Mesenchymal stem cell (in vitro differentiated cells and primary cell): ENCODE measurements around the gene DDA1.

Experiments used
- DNase-seq: peaks from one replicate; pipeline ENCODE4 v3.0.0-alpha.2; 2013
- H2AFZ ChIP-seq: one replicate; pipeline ENCODE4 v1.6.1; 2013; ENCODE audit warnings: low read depth, mild to moderate bottlenecking, control low read depth, inconsistent platforms, low read length, moderate library complexity
- H2AK5ac ChIP-seq: 2 replicates; pipeline ENCODE4 v1.6.1; 2013; ENCODE audit warnings: low read length, moderate library complexity, mild to moderate bottlenecking, inconsistent platforms; ENCODE audit not compliant: severe bottlenecking
- H2BK120ac ChIP-seq: one replicate; pipeline ENCODE4 v1.6.1; 2013; ENCODE audit warnings: low read depth, mild to moderate bottlenecking, inconsistent platforms, low read length, moderate library complexity
- H2BK12ac ChIP-seq, 2 experiments: one replicate each; pipeline ENCODE4 v1.6.1; 2013; ENCODE audit warnings: inconsistent platforms in 2 of 2, low read length in 2 of 2, mild to moderate bottlenecking in 2 of 2, moderate library complexity in 2 of 2, control low read depth in 1 of 2
- H2BK15ac ChIP-seq: one replicate; pipeline ENCODE4 v1.6.1; 2013; ENCODE audit warnings: mild to moderate bottlenecking, low read depth, inconsistent platforms; ENCODE audit not compliant: poor library complexity, severe bottlenecking
- H2BK5ac ChIP-seq: 2 replicates; pipeline ENCODE4 v1.6.1; 2013; ENCODE audit warnings: low read depth, mild to moderate bottlenecking, low read length, control low read depth, inconsistent platforms; ENCODE audit not compliant: poor library complexity, severe bottlenecking
- H3K14ac ChIP-seq, 2 experiments: one replicate each; pipeline ENCODE4 v1.6.1; 2013; ENCODE audit warnings: inconsistent platforms in 2 of 2, low read length in 2 of 2, control low read depth in 1 of 2, mild to moderate bottlenecking in 1 of 2, moderate library complexity in 1 of 2
- H3K18ac ChIP-seq, 2 experiments: one replicate each; pipeline ENCODE4 v1.6.1; 2013; ENCODE audit warnings: inconsistent platforms in 2 of 2, low read length in 2 of 2, control low read depth in 1 of 2, low read depth in 1 of 2, mild to moderate bottlenecking in 1 of 2
- H3K23ac ChIP-seq, 2 experiments: one replicate each; pipeline ENCODE4 v1.6.1; 2013; ENCODE audit warnings: inconsistent platforms in 2 of 2, low read length in 2 of 2, mild to moderate bottlenecking in 2 of 2, moderate library complexity in 2 of 2, control low read depth in 1 of 2
- H3K27ac ChIP-seq: 2 replicates; pipeline ENCODE4 v1.5.1; 2013; ENCODE audit warnings: mild to moderate bottlenecking, moderate library complexity, low read length, control low read depth, inconsistent platforms; ENCODE audit not compliant: poor library complexity, severe bottlenecking
- H3K27me3 ChIP-seq, 2 experiments: 2 replicates each; pipeline versions ENCODE4 v1.6.1 to v1.7.0; 2013; ENCODE audit warnings: low read length in 2 of 2, mild to moderate bottlenecking in 2 of 2, moderate library complexity in 2 of 2, control low read depth in 1 of 2, inconsistent platforms in 1 of 2; ENCODE audit not compliant: control insufficient read depth in 1 of 2, insufficient read depth in 1 of 2
- H3K36me3 ChIP-seq, 2 experiments: 2 replicates each; pipeline versions ENCODE4 v1.6.1 to v1.7.0; 2013; ENCODE audit warnings: low read length in 2 of 2, control low read depth in 1 of 2, inconsistent platforms in 1 of 2, low read depth in 1 of 2, mild to moderate bottlenecking in 1 of 2; ENCODE audit not compliant: insufficient read depth in 2 of 2, control insufficient read depth in 1 of 2
- H3K4ac ChIP-seq, 2 experiments: one replicate each; pipeline ENCODE4 v1.6.1; 2013; ENCODE audit warnings: inconsistent platforms in 2 of 2, low read length in 2 of 2, mild to moderate bottlenecking in 2 of 2, moderate library complexity in 2 of 2, control low read depth in 1 of 2, low read depth in 1 of 2
- H3K4me1 ChIP-seq: 2 replicates; pipeline ENCODE4 v1.6.1; 2013; ENCODE audit warnings: low read depth, low read length, control low read depth; ENCODE audit not compliant: control insufficient read depth, insufficient read depth
- H3K4me2 ChIP-seq: 2 replicates; pipeline ENCODE4 v1.6.1; 2013; ENCODE audit warnings: low read length, mild to moderate bottlenecking, inconsistent platforms; ENCODE audit not compliant: poor library complexity, severe bottlenecking
- H3K4me3 ChIP-seq, 2 experiments: 2 replicates each; pipeline versions ENCODE4 v1.5.1 to v1.7.0; 2013; ENCODE audit warnings: low read length in 2 of 2, mild to moderate bottlenecking in 2 of 2, control low read depth in 1 of 2, low read depth in 1 of 2; ENCODE audit not compliant: insufficient read depth in 1 of 2
- H3K79me1 ChIP-seq: replicated peaks from 2 replicates; pipeline ENCODE4 v1.6.1; 2013; ENCODE audit warnings: mild to moderate bottlenecking, control low read depth, low read length, inconsistent platforms; ENCODE audit not compliant: poor library complexity, severe bottlenecking
- H3K9ac ChIP-seq: 2 replicates; pipeline ENCODE4 v1.7.0; 2013; ENCODE audit warnings: mild to moderate bottlenecking, low read length, moderate library complexity
- H3K9me3 ChIP-seq: 2 replicates; pipeline ENCODE4 v1.7.0; 2013; ENCODE audit warnings: mild to moderate bottlenecking, low read length; ENCODE audit not compliant: control insufficient read depth
- H4K8ac ChIP-seq: one replicate; pipeline ENCODE4 v1.6.1; 2013; ENCODE audit warnings: inconsistent platforms, mild to moderate bottlenecking, low read length, moderate library complexity
- H4K91ac ChIP-seq: one replicate; pipeline ENCODE4 v1.6.1; 2013; ENCODE audit warnings: mild to moderate bottlenecking, low read length, inconsistent platforms
- WGBS: methylation state at CpG from one replicate; pipeline ENCODE4 v1.1.7; 2013; ENCODE audit warnings: mixed read lengths; 5-methylcytosine and 5-hydroxymethylcytosine counted together

DDA1 gene

GRCh38 chr19:17311455-17312188 is 2.3 kb downstream of the DDA1 start:
- H2BK120ac ChIP-seq, result no peak overlapping the region
- no peak overlapping the region for H2BK5ac ChIP-seq
- no peak overlapping the region for H2AFZ ChIP-seq

DNA sequence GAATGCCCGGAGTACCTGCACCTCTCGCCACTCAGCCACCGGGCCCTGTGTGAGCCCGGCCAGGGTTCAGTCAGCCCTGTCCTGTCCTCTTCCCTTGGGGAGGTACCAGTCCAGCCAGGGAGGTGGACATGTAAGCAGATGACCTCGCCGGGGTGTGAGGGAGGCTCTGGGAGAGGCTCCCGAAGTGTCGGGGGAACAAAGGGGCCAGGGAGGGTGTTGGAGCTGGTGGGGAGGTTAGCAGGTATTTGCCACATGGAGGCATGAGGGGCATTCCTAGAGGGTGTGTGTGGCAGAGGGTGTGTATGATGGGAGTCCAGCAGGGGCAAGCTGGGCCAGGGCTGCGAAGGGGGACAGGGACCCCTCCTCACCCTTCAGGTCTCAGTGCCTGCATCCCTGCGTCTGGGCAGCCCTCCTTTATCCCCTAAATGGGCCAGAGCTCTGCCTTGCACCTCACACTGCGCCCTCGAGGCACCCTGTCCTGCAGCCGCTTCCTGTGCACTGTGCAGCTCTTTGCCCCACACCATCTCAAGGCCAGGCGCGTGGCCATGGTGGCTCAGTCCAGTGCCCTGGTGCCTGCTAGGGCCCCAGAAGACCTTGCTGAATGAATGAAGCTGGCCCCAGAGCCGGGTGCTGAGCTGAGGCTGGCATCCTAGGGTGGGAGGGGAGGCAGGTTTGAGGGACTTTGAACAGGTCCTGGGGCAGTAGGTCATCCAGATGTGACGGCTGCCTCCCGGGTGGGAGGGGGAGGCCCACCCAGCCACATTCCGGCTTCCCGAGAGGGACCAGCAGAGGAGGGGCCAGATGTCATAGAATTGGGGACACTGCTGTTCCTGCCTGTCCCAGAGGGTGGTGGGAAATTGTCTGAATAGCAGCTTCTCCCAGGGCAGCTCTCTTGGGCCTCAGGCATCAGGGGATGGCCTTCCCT is 3.1 kb downstream of the DDA1 start:
- H3K23ac ChIP-seq, result peak overlapping the region in 1 of 2 experiments; percentile 6
- peak overlapping the region; percentile 42 for H3K9ac ChIP-seq
- H2AFZ ChIP-seq, result no peak overlapping the region
- peak overlapping the region in 1 of 2 experiments; percentile 29 for H3K18ac ChIP-seq
- DNase-seq, result no peak
- no peak overlapping the region for H2BK120ac ChIP-seq
- H3K4me3 ChIP-seq, result peak overlapping the region in 1 of 2 experiments; percentile 12
- H3K4ac ChIP-seq, result peak overlapping the region in 1 of 2 experiments; percentile 34
- H2BK5ac ChIP-seq, result no peak overlapping the region
- no peak overlapping the region for H2BK15ac ChIP-seq
- H2AK5ac ChIP-seq, result peak overlapping the region; percentile 13
- peaks cover 30% of the 10 kb centered on the region for H3K4me1 ChIP-seq
- peak overlapping the region; percentile 14 for H3K4me2 ChIP-seq
- peak overlapping the region; percentile 69 for H3K27ac ChIP-seq
- no peak overlapping the region for H3K14ac ChIP-seq
- 85% methylated on average over 20 of the region's 20 CpGs for WGBS
- no peaks in the 10 kb centered on the region for H3K9me3 ChIP-seq
- peak overlapping the region; percentile 15 for H4K91ac ChIP-seq
- H3K36me3 ChIP-seq, result peaks cover 25 to 45% of the 10 kb centered on the region in 2 experiments
- H2BK12ac ChIP-seq, result peak overlapping the region in 1 of 2 experiments; percentile 17
- no peaks in the 10 kb centered on the region for H3K27me3 ChIP-seq
- H3K79me1 ChIP-seq, result peaks cover 29% of the 10 kb centered on the region
- no peak overlapping the region for H4K8ac ChIP-seq

More at GRCh38 chr19:17311455-17312188, 2.3 kb downstream of the DDA1 start:
- H3K4me2 ChIP-seq, result peak overlapping the region; percentile 14
- H3K14ac ChIP-seq, result no peak overlapping the region
- peak overlapping the region in 1 of 2 experiments; percentile 28 for H3K23ac ChIP-seq
- WGBS, result 47% methylated on average over 11 of the region's 11 CpGs
- peaks cover 31% of the 10 kb centered on the region for H3K79me1 ChIP-seq
- no peak overlapping the region for H2BK15ac ChIP-seq
- H3K27ac ChIP-seq, result peak overlapping the region; percentile 69
- H3K4ac ChIP-seq, result peak overlapping the region in 1 of 2 experiments; percentile 34
- no peaks in the 10 kb centered on the region for H3K27me3 ChIP-seq
- no peaks in the 10 kb centered on the region for H3K9me3 ChIP-seq
- peak overlapping the region; percentile 17 for H2AK5ac ChIP-seq
- no peak overlapping the region for H4K91ac ChIP-seq
- H3K4me1 ChIP-seq, result peaks cover 30% of the 10 kb centered on the region
- H3K9ac ChIP-seq, result peak overlapping the region; percentile 42
- H3K18ac ChIP-seq, result peak overlapping the region in 1 of 2 experiments; percentile 29
- peak overlapping the region in 1 of 2 experiments; percentile 12 for H3K4me3 ChIP-seq
- peak; percentile 90 for DNase-seq
- no peak overlapping the region for H4K8ac ChIP-seq
- H2BK12ac ChIP-seq, result no peak overlapping the region
- peaks cover 25 to 38% of the 10 kb centered on the region in 2 experiments for H3K36me3 ChIP-seq

DNA sequence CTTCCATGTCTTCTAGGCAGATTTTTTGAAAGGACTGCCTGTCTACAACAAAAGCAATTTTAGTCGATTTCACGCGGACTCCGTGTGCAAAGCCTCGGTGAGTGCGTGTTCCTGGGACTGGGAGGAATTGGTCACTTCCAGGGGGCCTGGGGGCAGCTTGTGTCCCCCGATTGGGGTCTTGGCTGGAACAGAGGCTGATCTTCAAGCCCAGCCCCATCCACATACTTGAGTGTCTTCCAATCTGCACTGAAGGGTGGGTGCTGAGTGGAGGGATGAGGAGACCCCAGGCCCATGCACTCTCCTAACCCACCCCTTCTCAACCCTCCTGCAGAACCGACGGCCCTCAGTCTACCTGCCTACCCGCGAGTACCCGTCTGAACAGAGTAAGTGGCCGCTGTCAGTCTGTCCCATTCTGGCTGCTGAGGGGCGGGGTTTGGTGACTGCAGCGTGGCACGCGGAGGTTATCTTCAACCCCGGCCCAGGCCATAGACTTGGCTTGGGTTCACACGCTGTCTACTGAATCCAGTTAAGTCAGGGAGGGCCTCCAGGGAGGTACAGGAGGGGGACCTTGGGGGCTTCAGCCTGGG is 4.7 kb downstream of the DDA1 start:
- H2BK12ac ChIP-seq, result no peak overlapping the region
- no peak overlapping the region for H2BK15ac ChIP-seq
- H3K23ac ChIP-seq, result no peak overlapping the region
- no peak overlapping the region for H4K91ac ChIP-seq
- H3K14ac ChIP-seq, result no peak overlapping the region
- no peak overlapping the region for H3K4me3 ChIP-seq
- peaks cover 28% of the 10 kb centered on the region for H3K4me1 ChIP-seq
- H2BK5ac ChIP-seq, result no peak overlapping the region
- peaks cover 29 to 59% of the 10 kb centered on the region in 2 experiments for H3K36me3 ChIP-seq
- H3K27me3 ChIP-seq, result no peaks in the 10 kb centered on the region
- no peak overlapping the region for H3K4me2 ChIP-seq
- no peak overlapping the region for H2AFZ ChIP-seq
- H3K9me3 ChIP-seq, result no peaks in the 10 kb centered on the region
- H2BK120ac ChIP-seq, result no peak overlapping the region
- peaks cover 29% of the 10 kb centered on the region for H3K79me1 ChIP-seq
- no peak overlapping the region for H2AK5ac ChIP-seq
- H3K18ac ChIP-seq, result no peak overlapping the region
- H4K8ac ChIP-seq, result no peak overlapping the region
- over 99% methylated on average over 19 of the region's 19 CpGs for WGBS
- no peak for DNase-seq
- no peak overlapping the region for H3K9ac ChIP-seq
- no peak overlapping the region for H3K4ac ChIP-seq
- H3K27ac ChIP-seq, result no peak overlapping the region
